K562 (cell line): ENCODE measurements around the gene VASH2. TPM values are rescaled to one million over a fixed set of nuclear protein-coding genes. Genes with fewer than 3 reads are reported as not detected.

Experiments used
- BMI1 ChIP-seq: fragments of 150-350 bp; IDR thresholded peaks from 2 replicates; pipeline ENCODE4 v1.6.1; 2014; ENCODE audit warnings: low read length
- CHD7 ChIP-seq: fragments of 200-600 bp; sonication (generic); IDR thresholded peaks from one replicate; pipeline ENCODE4 v1.6.1; 2012; ENCODE audit warnings: mild to moderate bottlenecking, low read depth, low read length, inconsistent platforms
- EWSR1 ChIP-seq: fragments of 450-650 bp; IDR thresholded peaks from 2 replicates; pipeline ENCODE4 v1.6.1; 2018; ENCODE audit warnings: borderline replicate concordance, mild to moderate bottlenecking, low read depth, moderate library complexity; ENCODE audit not compliant: partially characterized antibody
- GTF2F1 ChIP-seq: IDR thresholded peaks from 2 replicates; pipeline ENCODE4 v1.6.1; 2011; ENCODE audit warnings: low read depth, low read length, improper control_type of control experiment
- MAFG ChIP-seq: fragments of 450-650 bp; conservative IDR thresholded peaks from 2 replicates; pipeline ENCODE4 v1.6.1; 2016; ENCODE audit warnings: missing genetic modification characterization, missing compliant biosample characterization
- POLR2H ChIP-seq: IDR thresholded peaks from 2 replicates; pipeline ENCODE4 v1.6.1; 2016; ENCODE audit warnings: missing genetic modification characterization, low read depth, mild to moderate bottlenecking, control low read depth, missing compliant biosample characterization, moderate library complexity
- TAF1 ChIP-seq: IDR thresholded peaks from 2 replicates; pipeline ENCODE4 v1.6.1; 2011; ENCODE audit warnings: mild to moderate bottlenecking, low read length, moderate library complexity; ENCODE audit not compliant: insufficient read depth, control insufficient read depth, severe bottlenecking; ENCODE audit errors: extremely low read depth
- ZNF12 ChIP-seq: sonication (generic); formaldehyde crosslinking; IDR thresholded peaks from 2 replicates; pipeline ENCODE4 v1.4.0; 2020; ENCODE audit warnings: mild to moderate bottlenecking, missing genetic modification reagents
- ZNF197 ChIP-seq: fragments of 200-800 bp; sonication (Bioruptor generic); IDR thresholded peaks from 2 replicates; pipeline ENCODE4 v1.6.1; 2016; ENCODE audit warnings: low read depth, missing genetic modification characterization, missing compliant biosample characterization
- polyA plus RNA-seq, 8 experiments: library from polyadenylated mRNA; depleted of rRNA in 4 of 8; stranded (reverse) in 5 of 8; unstranded in 3 of 8; fragments of >200 nt; fragmentation: Nextera tagmentation in 2 of 8; fragmentation: Illumina TruSeq in 1 of 8; extraction: Ambion mirVana in 2 of 8; extraction: Trizol in 1 of 8; gene quantifications; 2 replicates each; pipeline versions ENCODE4 v1.2.1 to v1.2.3, GENCODE V29; 2011 to 2014; ENCODE audit warnings: inconsistent platforms in 1 of 8, missing spikeins in 1 of 8
- total RNA-seq, 7 experiments: library from RNA; depleted of rRNA in 6 of 7; stranded (reverse); fragments of >200 nt in 6 of 7; fragmentation: Illumina TruSeq in 2 of 7; extraction: Trizol in 2 of 7; gene quantifications; 2 replicates each; pipeline versions ENCODE4 v1.2.1 to v1.2.3, GENCODE V29; 2011 to 2021; ENCODE audit warnings: low replicate concordance in 1 of 7
- TF ChIP-seq, protein P1 (sequence below), 3 experiments: fragments of 200-800 bp in 1 of 3; fragments of 250-450 bp in 1 of 3; fragments of 450-650 bp in 1 of 3; sonication (Bioruptor Pico) in 1 of 3; sonication (Bioruptor generic) in 1 of 3; formaldehyde crosslinking in 1 of 3; IDR thresholded peaks; 2 replicates each; pipeline versions ENCODE4 v1.6.1 to v1.8.0; 2016 to 2022; ENCODE audit warnings: mild to moderate bottlenecking in 2 of 3, missing genetic modification characterization in 2 of 3, missing compliant biosample characterization in 1 of 3, moderate library complexity in 1 of 3

VASH2 gene
- total and polyA plus RNA-seq, 9 of the 15 experiments (the other 6 are each of a cell fraction or from before 2014, with no cell fraction given) = 0.04 to 0.40 (median 0.10) TPM; not detected in 1

GRCh38 chr1:213015099-213016050, 65.0 kb downstream of the VASH2 start, which contains the start of gene ANGEL2 (continued):
- no peak for TF ChIP-seq CHD7
- TF ChIP-seq POLR2H = peak; percentile 65
- 0 out of 2 replicates have a peak, but pooled peaks have one; percentile 16 for TF ChIP-seq MAFG (tag)
- TF ChIP-seq BMI1 = no peak
- peak; percentile 74 for TF ChIP-seq GTF2F1
- TF ChIP-seq TAF1 = peak; percentile 70
- TF ChIP-seq ZNF197 (CRISPR knock-in tag) = no peak
- no peak for TF ChIP-seq EWSR1
- no peak for TF ChIP-seq ZNF12 (CRISPR knock-in tag)
- TF ChIP-seq, protein P1, sequence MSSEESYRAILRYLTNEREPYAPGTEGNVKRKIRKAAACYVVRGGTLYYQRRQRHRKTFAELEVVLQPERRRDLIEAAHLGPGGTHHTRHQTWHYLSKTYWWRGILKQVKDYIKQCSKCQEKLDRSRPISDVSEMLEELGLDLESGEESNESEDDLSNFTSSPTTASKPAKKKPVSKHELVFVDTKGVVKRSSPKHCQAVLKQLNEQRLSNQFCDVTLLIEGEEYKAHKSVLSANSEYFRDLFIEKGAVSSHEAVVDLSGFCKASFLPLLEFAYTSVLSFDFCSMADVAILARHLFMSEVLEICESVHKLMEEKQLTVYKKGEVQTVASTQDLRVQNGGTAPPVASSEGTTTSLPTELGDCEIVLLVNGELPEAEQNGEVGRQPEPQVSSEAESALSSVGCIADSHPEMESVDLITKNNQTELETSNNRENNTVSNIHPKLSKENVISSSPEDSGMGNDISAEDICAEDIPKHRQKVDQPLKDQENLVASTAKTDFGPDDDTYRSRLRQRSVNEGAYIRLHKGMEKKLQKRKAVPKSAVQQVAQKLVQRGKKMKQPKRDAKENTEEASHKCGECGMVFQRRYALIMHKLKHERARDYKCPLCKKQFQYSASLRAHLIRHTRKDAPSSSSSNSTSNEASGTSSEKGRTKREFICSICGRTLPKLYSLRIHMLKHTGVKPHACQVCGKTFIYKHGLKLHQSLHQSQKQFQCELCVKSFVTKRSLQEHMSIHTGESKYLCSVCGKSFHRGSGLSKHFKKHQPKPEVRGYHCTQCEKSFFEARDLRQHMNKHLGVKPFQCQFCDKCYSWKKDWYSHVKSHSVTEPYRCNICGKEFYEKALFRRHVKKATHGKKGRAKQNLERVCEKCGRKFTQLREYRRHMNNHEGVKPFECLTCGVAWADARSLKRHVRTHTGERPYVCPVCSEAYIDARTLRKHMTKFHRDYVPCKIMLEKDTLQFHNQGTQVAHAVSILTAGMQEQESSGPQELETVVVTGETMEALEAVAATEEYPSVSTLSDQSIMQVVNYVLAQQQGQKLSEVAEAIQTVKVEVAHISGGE (CRISPR knock-in tag; IDR thresholded peaks at IDR 0.05) = peak in 1 of 3 experiments; percentile 83; a peak in 2 of 6 replicates
